ENCODE results near the gene FASN.

Gene FASN

DNA sequence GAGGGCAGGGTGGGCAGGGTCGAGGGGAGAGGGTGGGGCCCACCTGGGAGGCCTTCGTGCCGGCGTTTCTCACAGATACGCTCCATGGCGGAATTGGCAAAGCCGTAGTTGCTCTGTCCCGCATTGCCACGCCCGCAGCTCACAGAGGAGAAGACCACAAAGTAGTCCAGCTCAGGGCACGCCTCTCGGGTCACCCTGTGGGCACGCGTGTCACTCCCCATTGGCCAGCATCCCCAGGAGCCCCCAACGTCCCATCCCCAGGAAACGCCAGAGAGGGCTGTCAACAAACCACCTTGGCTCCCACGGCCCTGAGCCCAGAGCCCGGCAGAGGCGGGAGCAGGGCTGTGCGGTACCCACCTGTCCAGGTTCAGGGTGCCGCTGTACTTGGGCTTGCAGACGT, 16.1 kb downstream of the FASN start:
- H3K27me3 ChIP-seq (ENCODE audit: control insufficient read depth in 1 of 2, insufficient read depth in 2 of 2, low read length in 2 of 2): no peaks in the 10 kb centered on the region
- H3K36me3 ChIP-seq (ENCODE audit: control insufficient read depth in 1 of 2, insufficient read depth in 2 of 2, low read length in 2 of 2): peaks cover 23 to 87% of the 10 kb centered on the region in 2 donors
- no peaks in the 10 kb centered on the region for H3K4me1 ChIP-seq (ENCODE audit: control insufficient read depth in 1 of 2, insufficient read depth in 2 of 2, low read length in 2 of 2)
- no peak overlapping the region for H3K4me3 ChIP-seq (ENCODE audit: low read depth in 1 of 2, low read length in 2 of 2)
- no peak overlapping the region for H3K27ac ChIP-seq (ENCODE audit: low read depth, low read length)
- H3K9ac ChIP-seq (ENCODE audit: low read depth in 1 of 2, low read length in 2 of 2): no peak overlapping the region
- H3K9me3 ChIP-seq (ENCODE audit: control insufficient read depth in 1 of 2, low read length in 2 of 2): no peaks in the 10 kb centered on the region

DNA sequence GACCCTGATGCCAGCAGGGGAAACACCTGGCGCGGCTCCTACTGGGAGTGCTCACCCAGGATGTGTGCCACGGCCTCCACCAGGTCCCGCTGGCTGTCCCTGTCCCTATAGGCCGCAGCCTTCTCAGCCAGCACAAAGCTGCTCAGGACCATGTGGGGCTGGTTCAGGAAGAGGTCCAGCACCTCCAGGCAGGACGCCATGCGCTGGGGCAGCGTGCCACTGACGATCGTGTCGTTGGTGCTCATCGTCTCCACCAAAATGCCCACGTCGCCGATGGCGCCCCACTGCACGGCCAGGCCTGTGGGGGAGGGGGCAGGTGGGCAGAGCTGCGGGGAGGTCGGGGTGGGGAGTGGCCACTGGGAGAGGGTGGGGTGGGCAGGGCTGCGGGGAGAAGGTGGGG, 16.5 kb downstream of the FASN start:
- H3K36me3 ChIP-seq (ENCODE audit: control insufficient read depth in 1 of 2, insufficient read depth in 2 of 2, low read length in 2 of 2): peaks cover 23 to 83% of the 10 kb centered on the region in 2 donors
- H3K4me1 ChIP-seq (ENCODE audit: control insufficient read depth in 1 of 2, insufficient read depth in 2 of 2, low read length in 2 of 2): no peaks in the 10 kb centered on the region
- H3K27ac ChIP-seq (ENCODE audit: low read depth, low read length): no peak overlapping the region
- no peak overlapping the region for H3K9ac ChIP-seq (ENCODE audit: low read depth in 1 of 2, low read length in 2 of 2)
- no peaks in the 10 kb centered on the region for H3K27me3 ChIP-seq (ENCODE audit: control insufficient read depth in 1 of 2, insufficient read depth in 2 of 2, low read length in 2 of 2)
- no peaks in the 10 kb centered on the region for H3K9me3 ChIP-seq (ENCODE audit: control insufficient read depth in 1 of 2, low read length in 2 of 2)
- H3K4me3 ChIP-seq (ENCODE audit: low read depth in 1 of 2, low read length in 2 of 2): no peak overlapping the region

DNA sequence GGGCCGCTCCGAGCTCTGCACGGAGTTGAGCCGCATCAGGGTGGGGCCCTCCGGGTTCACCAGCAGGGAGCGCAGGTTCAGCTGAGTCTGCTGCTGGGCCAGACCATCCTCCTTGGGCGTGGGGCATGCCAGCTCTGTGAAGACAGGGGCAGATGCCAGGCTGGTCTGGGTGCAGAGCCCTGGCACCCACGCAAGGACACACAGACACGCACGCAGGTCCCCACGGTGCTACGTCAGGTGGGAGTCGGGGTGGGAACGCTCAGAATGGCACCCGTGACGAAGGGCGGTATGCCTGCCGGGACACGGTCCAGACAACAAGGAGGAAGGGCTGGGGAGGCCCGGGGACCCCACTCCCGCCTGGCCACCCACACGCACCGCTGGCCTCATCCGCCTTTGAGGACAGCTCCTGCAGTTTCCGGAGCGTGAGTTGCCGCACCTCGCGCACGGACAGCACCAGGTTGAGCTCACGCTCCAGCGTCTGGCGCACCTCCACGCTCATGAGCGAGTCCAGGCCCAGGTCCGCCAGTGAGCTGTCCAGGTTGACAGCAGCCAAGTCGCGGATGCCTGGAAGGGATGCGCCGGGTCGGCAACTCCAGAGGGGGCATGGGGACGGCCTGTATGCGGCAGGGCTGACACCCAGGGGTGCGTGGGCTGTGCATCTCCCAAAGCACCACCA, 17.1 kb downstream of the FASN start:
- H3K4me3 ChIP-seq (ENCODE audit: low read depth in 1 of 2, low read length in 2 of 2): no peak overlapping the region
- no peaks in the 10 kb centered on the region for H3K27me3 ChIP-seq (ENCODE audit: control insufficient read depth in 1 of 2, insufficient read depth in 2 of 2, low read length in 2 of 2)
- no peaks in the 10 kb centered on the region for H3K9me3 ChIP-seq (ENCODE audit: control insufficient read depth in 1 of 2, low read length in 2 of 2)
- H3K27ac ChIP-seq (ENCODE audit: low read depth, low read length): no peak overlapping the region
- H3K4me1 ChIP-seq (ENCODE audit: control insufficient read depth in 1 of 2, insufficient read depth in 2 of 2, low read length in 2 of 2): no peaks in the 10 kb centered on the region
- peaks cover 23 to 77% of the 10 kb centered on the region in 2 donors for H3K36me3 ChIP-seq (ENCODE audit: control insufficient read depth in 1 of 2, insufficient read depth in 2 of 2, low read length in 2 of 2)
- H3K9ac ChIP-seq (ENCODE audit: low read depth in 1 of 2, low read length in 2 of 2): no peak overlapping the region

DNA sequence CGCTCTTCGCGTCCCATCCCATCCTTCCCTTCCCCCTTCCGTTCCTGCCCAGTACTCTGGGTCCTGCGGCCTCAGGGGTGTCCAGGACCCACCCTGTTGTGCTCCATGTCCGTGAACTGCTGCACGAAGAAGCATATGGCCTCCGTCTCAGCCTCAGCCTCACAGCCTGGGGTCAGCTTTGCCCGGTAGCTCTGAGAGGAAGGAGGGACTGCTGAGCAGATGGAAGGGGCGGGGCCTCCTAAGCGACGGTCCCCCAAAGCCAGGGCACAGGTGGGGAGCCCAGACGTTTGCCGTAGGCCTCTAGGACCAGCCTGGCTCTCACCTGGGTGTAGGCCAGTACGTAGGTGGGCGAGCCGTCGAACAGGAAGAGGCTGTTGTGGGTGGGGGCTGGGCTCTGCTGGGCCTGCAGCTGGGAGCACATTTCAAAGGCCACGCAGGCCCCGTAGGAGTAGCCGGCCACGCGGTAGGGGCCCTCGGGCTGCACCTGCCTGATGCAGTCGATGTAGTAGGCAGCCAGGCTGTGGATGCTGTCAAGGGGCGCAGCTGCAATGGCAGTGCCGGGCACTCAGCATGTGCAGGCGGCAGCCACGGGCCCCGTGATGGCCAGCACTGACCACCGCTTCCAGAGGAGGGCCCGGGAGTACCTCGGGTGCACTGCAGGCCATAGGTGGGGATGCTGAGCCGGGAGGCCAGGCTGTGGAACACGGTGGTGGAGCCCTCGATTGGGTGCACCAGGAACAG, 17.8 kb downstream of the FASN start:
- Histone ChIP-seq H3K27me3 (ENCODE audit: control insufficient read depth in 1 of 2, insufficient read depth in 2 of 2, low read length in 2 of 2) (no peaks in the 10 kb centered on the region), H3K9me3 (ENCODE audit: control insufficient read depth in 1 of 2, low read length in 2 of 2) (no peaks in the 10 kb centered on the region), H3K36me3 (ENCODE audit: control insufficient read depth in 1 of 2, insufficient read depth in 2 of 2, low read length in 2 of 2) (peaks cover 23 to 71% of the 10 kb centered on the region in 2 donors), H3K4me3 (ENCODE audit: low read depth in 1 of 2, low read length in 2 of 2) (no peak overlapping the region), H3K27ac (ENCODE audit: low read depth, low read length) (no peak overlapping the region), H3K9ac (ENCODE audit: low read depth in 1 of 2, low read length in 2 of 2) (no peak overlapping the region), H3K4me1 (ENCODE audit: control insufficient read depth in 1 of 2, insufficient read depth in 2 of 2, low read length in 2 of 2) (no peaks in the 10 kb centered on the region)

DNA sequence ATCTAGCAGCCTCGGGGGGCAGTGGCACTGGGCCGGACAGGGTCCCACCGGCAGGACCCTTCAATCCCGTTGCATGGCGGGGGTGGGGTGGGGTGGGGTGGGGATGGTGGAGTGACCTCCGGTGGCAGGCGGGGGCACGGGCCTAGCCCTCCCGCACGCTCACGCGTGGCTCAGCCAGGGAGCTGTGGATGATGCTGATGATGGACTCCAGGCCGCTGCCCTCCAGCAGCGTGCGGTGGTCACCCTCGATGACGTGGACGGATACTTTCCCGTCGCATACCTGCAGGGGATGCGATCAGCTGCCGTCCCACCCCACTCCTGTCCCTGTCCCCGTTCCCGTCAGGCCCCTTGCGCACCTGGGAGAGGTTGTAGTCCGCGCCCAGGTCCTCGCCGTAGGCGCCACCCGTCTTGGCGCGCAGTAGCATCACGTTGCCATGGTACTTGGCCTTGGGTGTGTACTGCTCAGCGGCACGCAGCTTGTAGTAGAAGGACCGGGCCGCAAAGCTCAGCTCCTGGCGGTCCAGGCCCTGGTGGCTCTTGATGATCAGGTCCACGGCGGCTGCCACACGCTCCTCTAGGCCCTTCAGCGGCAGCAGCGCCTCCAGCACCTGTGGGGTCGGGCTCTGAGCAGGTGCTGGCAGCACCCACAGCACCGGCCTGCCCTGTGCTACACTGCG, 18.9 kb downstream of the FASN start:
- H3K4me3 ChIP-seq (ENCODE audit: low read depth in 1 of 2, low read length in 2 of 2): no peak overlapping the region
- no peaks in the 10 kb centered on the region for H3K9me3 ChIP-seq (ENCODE audit: control insufficient read depth in 1 of 2, low read length in 2 of 2)
- H3K9ac ChIP-seq (ENCODE audit: low read depth in 1 of 2, low read length in 2 of 2): no peak overlapping the region
- no peaks in the 10 kb centered on the region for H3K4me1 ChIP-seq (ENCODE audit: control insufficient read depth in 1 of 2, insufficient read depth in 2 of 2, low read length in 2 of 2)
- no peak overlapping the region for H3K27ac ChIP-seq (ENCODE audit: low read depth, low read length)
- no peaks in the 10 kb centered on the region for H3K27me3 ChIP-seq (ENCODE audit: control insufficient read depth in 1 of 2, insufficient read depth in 2 of 2, low read length in 2 of 2)
- peaks cover 23 to 61% of the 10 kb centered on the region in 2 donors for H3K36me3 ChIP-seq (ENCODE audit: control insufficient read depth in 1 of 2, insufficient read depth in 2 of 2, low read length in 2 of 2)

DNA sequence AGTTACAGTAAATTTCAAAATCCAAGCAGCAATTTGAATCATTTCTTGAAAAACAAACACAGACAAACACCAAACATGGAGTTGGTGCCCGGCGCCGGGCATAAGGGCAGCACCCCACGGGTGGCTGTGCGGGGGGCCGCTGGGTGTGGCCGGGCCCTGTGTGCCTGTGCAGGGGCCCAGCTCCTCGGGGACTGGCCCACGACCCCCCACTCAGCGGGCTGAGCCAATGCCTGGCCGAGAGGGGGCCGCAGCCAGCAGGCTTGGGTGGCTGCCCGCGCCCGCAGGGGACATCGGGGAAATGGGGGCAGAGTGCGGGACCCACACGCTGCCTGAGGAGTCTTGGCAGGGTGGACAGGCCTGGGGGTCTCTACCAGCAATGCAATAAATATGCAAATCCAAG, 19.6 kb downstream of the FASN start:
- Histone ChIP-seq H3K36me3 (ENCODE audit: control insufficient read depth in 1 of 2, insufficient read depth in 2 of 2, low read length in 2 of 2) (peaks cover 23 to 54% of the 10 kb centered on the region in 2 donors), H3K9ac (ENCODE audit: low read depth in 1 of 2, low read length in 2 of 2) (no peak overlapping the region), H3K4me1 (ENCODE audit: control insufficient read depth in 1 of 2, insufficient read depth in 2 of 2, low read length in 2 of 2) (no peaks in the 10 kb centered on the region), H3K27me3 (ENCODE audit: control insufficient read depth in 1 of 2, insufficient read depth in 2 of 2, low read length in 2 of 2) (no peaks in the 10 kb centered on the region), H3K4me3 (ENCODE audit: low read depth in 1 of 2, low read length in 2 of 2) (no peak overlapping the region), H3K27ac (ENCODE audit: low read depth, low read length) (no peak overlapping the region), H3K9me3 (ENCODE audit: control insufficient read depth in 1 of 2, low read length in 2 of 2) (no peaks in the 10 kb centered on the region)

DNA sequence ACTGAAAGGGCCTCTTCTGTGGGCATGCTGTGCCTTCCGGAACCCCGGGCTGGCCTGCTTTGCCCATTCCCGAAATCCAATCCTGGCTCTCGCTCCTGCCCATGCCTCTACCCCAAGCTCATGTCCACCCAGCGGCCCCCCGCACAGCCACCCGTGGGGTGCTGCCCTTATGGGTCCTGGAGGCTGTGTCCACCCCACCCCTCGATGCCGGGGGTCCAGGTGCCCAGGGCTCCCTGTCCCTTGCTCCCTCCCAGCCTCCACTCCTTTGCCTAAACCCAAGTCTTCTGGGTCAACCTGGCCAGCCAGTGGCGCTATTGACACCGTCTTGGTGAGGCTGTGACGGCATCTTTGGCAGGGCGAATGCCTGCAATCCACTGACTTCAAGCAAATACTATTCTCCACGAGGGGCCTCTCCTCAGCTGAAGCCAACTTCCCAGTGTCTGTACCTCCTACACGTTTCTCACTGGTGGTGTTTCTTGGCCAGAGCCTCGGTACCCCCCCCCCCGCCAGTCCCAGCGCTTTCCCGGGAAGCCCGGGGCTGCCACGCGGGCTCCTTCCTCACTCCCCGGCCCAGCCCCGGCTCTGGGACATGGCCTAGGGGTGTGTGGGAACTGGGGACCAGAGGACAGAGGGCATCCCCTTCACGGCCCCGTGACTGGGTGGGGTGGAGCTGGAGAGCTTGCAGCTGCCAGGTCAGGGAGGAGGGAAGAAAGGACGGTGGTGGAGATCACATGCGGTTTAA, 20.2 kb downstream of the FASN start:
- Histone ChIP-seq H3K4me1 (ENCODE audit: control insufficient read depth in 1 of 2, insufficient read depth in 2 of 2, low read length in 2 of 2) (no peaks in the 10 kb centered on the region), H3K36me3 (ENCODE audit: control insufficient read depth in 1 of 2, insufficient read depth in 2 of 2, low read length in 2 of 2) (peaks cover 19 to 47% of the 10 kb centered on the region in 2 donors), H3K9me3 (ENCODE audit: control insufficient read depth in 1 of 2, low read length in 2 of 2) (no peaks in the 10 kb centered on the region), H3K27ac (ENCODE audit: low read depth, low read length) (no peak overlapping the region), H3K9ac (ENCODE audit: low read depth in 1 of 2, low read length in 2 of 2) (no peak overlapping the region), H3K27me3 (ENCODE audit: control insufficient read depth in 1 of 2, insufficient read depth in 2 of 2, low read length in 2 of 2) (no peaks in the 10 kb centered on the region), H3K4me3 (ENCODE audit: low read depth in 1 of 2, low read length in 2 of 2) (no peak overlapping the region)

DNA sequence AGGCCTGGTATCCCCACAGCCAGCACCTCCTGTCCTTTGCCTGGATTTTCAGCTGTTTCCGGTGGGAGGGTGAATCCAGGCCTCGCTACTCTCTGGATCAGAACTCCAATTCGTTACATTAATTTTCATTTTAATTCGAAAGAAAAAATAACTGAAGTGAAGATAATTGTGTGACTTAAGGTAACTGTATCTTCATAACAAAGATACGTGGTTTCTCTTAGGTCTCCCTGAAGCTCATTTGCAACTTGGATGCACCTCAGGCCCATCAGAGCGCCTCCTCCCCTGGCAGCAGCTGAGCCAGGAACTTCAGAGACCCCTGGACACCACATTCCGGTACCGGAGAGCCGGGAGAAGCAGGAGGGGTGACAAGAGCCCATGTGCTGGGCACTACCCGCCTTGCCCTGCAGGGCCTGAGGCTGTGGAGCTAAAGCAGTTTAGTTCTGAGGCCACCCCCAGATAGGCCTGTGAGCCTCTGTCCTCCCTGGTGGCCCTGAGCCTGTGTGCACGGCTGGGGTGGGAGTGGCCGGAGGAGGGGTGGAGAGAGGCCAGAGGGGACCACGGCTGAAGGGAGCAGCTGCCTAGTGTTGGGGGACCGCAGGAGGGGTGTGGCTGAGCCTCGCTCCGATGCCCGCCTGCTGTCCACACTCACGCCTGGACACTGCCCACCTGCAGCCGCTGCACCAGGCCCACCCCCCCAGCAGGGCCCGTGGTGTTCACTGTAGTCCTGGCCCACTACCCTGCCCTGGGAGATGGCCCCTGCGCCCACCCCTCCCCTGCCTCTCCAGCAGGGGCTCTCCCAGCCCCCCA, 21.0 kb downstream of the FASN start:
- H3K36me3 ChIP-seq (ENCODE audit: control insufficient read depth in 1 of 2, insufficient read depth in 2 of 2, low read length in 2 of 2): peaks cover 16 to 39% of the 10 kb centered on the region in 2 donors
- H3K27ac ChIP-seq (ENCODE audit: low read depth, low read length): no peak overlapping the region
- H3K9ac ChIP-seq (ENCODE audit: low read depth in 1 of 2, low read length in 2 of 2): no peak overlapping the region
- H3K9me3 ChIP-seq (ENCODE audit: control insufficient read depth in 1 of 2, low read length in 2 of 2): no peaks in the 10 kb centered on the region
- H3K27me3 ChIP-seq (ENCODE audit: control insufficient read depth in 1 of 2, insufficient read depth in 2 of 2, low read length in 2 of 2): no peaks in the 10 kb centered on the region
- no peak overlapping the region for H3K4me3 ChIP-seq (ENCODE audit: low read depth in 1 of 2, low read length in 2 of 2)
- H3K4me1 ChIP-seq (ENCODE audit: control insufficient read depth in 1 of 2, insufficient read depth in 2 of 2, low read length in 2 of 2): no peaks in the 10 kb centered on the region

DNA sequence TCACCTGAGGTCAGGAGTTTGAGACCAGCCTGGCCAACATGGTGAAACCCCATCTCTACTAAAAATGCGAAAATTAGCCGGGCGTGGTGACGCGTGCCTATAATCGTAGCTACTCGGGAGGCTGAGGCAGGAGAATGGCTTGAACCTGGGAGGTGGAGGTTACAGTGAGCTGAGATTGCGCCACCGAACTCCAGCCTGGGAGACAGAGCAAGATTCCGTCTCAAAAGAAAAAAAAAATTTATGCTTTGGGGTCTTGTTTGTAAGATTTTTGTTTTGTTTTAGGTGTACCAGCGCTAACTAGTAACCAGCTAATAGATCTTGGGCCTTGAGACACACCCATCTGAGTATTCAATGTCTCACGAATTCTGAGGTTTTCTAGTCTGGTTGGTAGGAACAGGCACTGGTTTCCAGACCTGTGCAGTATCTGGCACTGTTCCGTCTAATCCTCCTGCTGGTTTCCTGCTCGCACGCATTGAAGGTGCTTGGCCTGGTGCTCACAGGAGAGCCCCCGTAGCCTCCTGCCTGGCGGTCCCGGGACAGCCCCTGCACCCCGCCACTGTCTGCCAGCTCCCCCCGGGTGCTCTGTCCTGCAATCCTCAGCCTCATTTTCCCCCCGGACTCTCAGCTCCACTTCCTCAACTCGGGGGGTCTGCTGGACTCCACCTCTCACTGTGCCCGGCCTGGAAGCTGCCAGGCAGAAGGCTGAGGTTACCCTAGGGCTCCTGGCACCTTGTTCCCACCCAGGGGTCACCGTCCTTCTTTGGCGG, 21.8 kb downstream of the FASN start:
- Histone ChIP-seq H3K27ac (ENCODE audit: low read depth, low read length) (no peak overlapping the region), H3K4me1 (ENCODE audit: control insufficient read depth in 1 of 2, insufficient read depth in 2 of 2, low read length in 2 of 2) (no peaks in the 10 kb centered on the region), H3K9ac (ENCODE audit: low read depth in 1 of 2, low read length in 2 of 2) (no peak overlapping the region), H3K9me3 (ENCODE audit: control insufficient read depth in 1 of 2, low read length in 2 of 2) (no peaks in the 10 kb centered on the region), H3K4me3 (ENCODE audit: low read depth in 1 of 2, low read length in 2 of 2) (no peak overlapping the region), H3K36me3 (ENCODE audit: control insufficient read depth in 1 of 2, insufficient read depth in 2 of 2, low read length in 2 of 2) (peaks cover 12 to 33% of the 10 kb centered on the region in 2 donors), H3K27me3 (ENCODE audit: control insufficient read depth in 1 of 2, insufficient read depth in 2 of 2, low read length in 2 of 2) (no peaks in the 10 kb centered on the region)

Data from duodenal mucosa (tissue), 2 donors.